Large intestine (tissue), 3 donors: Measurements from ENCODE around the gene FRMD8. TPM values are rescaled to one million over a fixed set of nuclear protein-coding genes. Genes with fewer than 3 reads are reported as not detected.

ENCODE experiments used
- DNase-seq, 2 donors: peaks; one replicate each; pipeline versions ENCODE4 v3.0.0 to v3.0.0-alpha.2; 2013
- H3K27ac ChIP-seq: one replicate; pipeline ENCODE4 v1.5.1; 2013; ENCODE audit warnings: low read length
- H3K27me3 ChIP-seq: 2 replicates; pipeline ENCODE4 v1.6.1; 2013; ENCODE audit warnings: low read length; ENCODE audit not compliant: control insufficient read depth, insufficient read depth
- H3K36me3 ChIP-seq: 2 replicates; pipeline ENCODE4 v1.6.1; 2013; ENCODE audit warnings: low read length; ENCODE audit not compliant: control insufficient read depth, insufficient read depth
- H3K4me1 ChIP-seq: one replicate; pipeline ENCODE4 v1.6.1; 2013; ENCODE audit warnings: low read length; ENCODE audit not compliant: control insufficient read depth, insufficient read depth
- H3K4me3 ChIP-seq: one replicate; pipeline ENCODE4 v1.5.1; 2013; ENCODE audit warnings: low read length
- H3K9me3 ChIP-seq: one replicate; pipeline ENCODE4 v1.6.1; 2013; ENCODE audit warnings: mild to moderate bottlenecking, low read depth, low read length, moderate library complexity; ENCODE audit not compliant: control insufficient read depth
- WGBS: methylation state at CpG from one replicate; pipeline ENCODE4 v1.1.5; 2013; ENCODE audit warnings: low lambda C conversion rate; ENCODE audit not compliant: insufficient coverage; 5-methylcytosine and 5-hydroxymethylcytosine counted together
- polyA plus RNA-seq: library from polyadenylated mRNA; unstranded; fragments of 120-200 nt; gene quantifications from one replicate; pipeline ENCODE4 v1.2.1, GENCODE V29; 2013

The FRMD8 gene
- polyA plus RNA-seq, 1 donor = 23.5 TPM

DNA sequence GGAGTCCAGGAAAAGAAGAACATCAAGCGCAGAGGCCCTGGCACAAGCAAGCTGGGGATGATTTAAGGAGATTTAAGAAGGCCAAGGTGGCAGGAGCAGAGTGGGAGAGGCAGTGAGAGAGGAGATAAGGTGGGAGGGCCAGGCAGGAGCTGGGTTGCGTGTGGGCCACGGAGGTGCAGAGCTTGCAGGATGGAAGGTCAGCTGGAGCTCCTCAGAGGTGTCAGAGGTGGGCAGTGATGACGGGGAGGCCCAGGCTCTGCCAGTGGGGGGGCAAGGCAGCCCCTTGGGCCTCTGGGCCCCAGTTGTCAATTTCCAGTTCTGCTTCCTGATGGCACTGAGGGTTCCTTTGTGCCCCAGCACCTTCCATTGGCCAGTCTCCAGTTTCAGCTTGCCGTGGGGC is 6.5 kb downstream of the FRMD8 start:
- H3K9me3 ChIP-seq = no peaks in the 10 kb centered on the region
- H3K27me3 ChIP-seq = no peaks in the 10 kb centered on the region
- no peak for DNase-seq
- H3K27ac ChIP-seq = no peak overlapping the region
- no CpG with 5 or more reads among the region's 5 CpGs for WGBS
- peaks cover 72% of the 10 kb centered on the region for H3K36me3 ChIP-seq
- H3K4me1 ChIP-seq = peaks cover 15% of the 10 kb centered on the region
- H3K4me3 ChIP-seq = no peak overlapping the region

DNA sequence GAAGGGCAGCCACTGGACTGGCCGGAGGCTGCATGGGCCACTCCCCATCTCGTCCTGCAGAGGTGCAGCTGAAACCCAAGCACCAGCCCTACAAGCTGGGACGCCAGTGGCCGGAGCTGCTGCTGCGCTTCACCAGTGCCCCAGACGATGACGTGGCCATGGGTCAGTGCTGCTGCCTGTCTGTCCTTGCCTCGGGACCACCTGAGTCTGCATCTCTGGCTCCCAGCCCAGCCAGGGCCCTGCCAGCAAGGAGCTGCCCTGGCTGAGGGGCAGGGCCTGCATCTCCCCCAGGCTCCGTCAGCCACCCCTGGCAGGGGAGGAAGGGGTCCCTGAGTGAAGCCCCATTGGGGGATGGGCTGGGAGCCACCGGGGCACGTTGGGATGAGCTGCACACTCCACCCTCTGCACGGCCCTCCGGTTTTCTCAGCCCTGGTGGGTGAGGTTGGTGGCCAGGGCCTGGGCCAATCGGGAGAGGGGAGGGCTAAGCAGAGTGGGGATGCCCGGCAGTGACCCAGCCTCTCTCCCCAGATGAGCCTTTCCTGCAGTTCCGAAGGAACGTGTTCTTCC is 7.2 kb downstream of the FRMD8 start:
- no peak overlapping the region for H3K4me3 ChIP-seq
- no peaks in the 10 kb centered on the region for H3K9me3 ChIP-seq
- WGBS = no CpG with 5 or more reads among the region's 17 CpGs
- no peaks in the 10 kb centered on the region for H3K27me3 ChIP-seq
- H3K4me1 ChIP-seq = peaks cover 8% of the 10 kb centered on the region
- no peak overlapping the region for H3K27ac ChIP-seq
- H3K36me3 ChIP-seq = peaks cover 79% of the 10 kb centered on the region
- DNase-seq = no peak

DNA sequence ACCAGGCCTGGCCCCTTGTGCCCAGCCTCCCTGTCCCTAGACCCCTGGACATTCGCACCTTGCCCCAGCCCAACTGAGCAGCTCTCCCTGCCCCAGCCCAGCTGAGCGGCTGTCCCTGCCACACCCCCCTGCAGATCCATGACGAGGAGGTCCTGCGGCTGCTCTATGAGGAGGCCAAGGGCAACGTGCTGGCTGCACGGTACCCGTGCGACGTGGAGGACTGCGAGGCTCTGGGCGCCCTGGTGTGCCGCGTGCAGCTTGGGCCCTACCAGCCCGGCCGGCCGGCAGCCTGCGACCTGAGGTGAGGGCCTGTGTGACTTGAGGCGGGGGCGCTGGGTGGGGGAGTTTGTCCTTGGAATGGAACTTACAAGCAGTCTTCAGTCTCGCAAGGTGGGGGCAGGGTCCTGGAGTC is 7.7 kb downstream of the FRMD8 start:
- H3K36me3 ChIP-seq = peaks cover 81% of the 10 kb centered on the region
- H3K4me1 ChIP-seq = peaks cover 3% of the 10 kb centered on the region
- H3K27me3 ChIP-seq = no peaks in the 10 kb centered on the region
- no CpG with 5 or more reads among the region's 20 CpGs for WGBS
- no peak overlapping the region for H3K27ac ChIP-seq
- no peak for DNase-seq
- no peaks in the 10 kb centered on the region for H3K9me3 ChIP-seq
- H3K4me3 ChIP-seq = no peak overlapping the region

DNA sequence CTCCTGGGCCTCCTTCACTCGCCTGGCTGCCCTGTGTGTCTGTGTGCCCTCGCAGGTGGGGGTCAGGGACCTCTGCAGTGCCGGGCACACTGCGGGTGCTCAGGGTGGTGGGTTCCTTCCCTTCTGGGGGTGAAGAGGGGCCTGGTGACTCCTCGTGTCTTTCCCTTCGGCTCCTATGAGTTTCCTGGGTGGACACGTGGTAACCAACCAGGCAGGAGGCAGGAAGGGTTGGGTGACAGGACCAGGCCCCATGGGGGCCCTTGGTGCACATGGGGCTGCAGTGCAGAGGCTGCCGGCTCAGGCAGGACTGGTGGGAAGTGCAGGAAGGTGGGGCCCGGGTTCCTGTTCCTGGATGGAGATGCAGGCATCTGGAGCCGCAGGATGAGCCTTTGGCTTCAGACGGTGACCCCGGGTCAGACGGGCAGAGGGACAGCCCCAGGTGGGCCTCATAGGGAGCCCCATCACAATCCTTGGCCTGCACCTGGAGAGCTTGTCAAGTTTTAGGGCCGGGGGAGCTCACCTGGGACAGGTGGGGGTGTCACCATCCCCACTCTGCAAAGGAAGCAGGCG is 9.6 kb downstream of the FRMD8 start:
- WGBS = no CpG with 5 or more reads among the region's 15 CpGs
- Histone ChIP-seq H3K36me3 (peaks cover 86% of the 10 kb centered on the region), H3K27me3 (no peaks in the 10 kb centered on the region), H3K4me3 (no peak overlapping the region), H3K9me3 (no peaks in the 10 kb centered on the region), H3K27ac (no peak overlapping the region), H3K4me1 (peaks cover 12% of the 10 kb centered on the region)
- DNase-seq = no peak

DNA sequence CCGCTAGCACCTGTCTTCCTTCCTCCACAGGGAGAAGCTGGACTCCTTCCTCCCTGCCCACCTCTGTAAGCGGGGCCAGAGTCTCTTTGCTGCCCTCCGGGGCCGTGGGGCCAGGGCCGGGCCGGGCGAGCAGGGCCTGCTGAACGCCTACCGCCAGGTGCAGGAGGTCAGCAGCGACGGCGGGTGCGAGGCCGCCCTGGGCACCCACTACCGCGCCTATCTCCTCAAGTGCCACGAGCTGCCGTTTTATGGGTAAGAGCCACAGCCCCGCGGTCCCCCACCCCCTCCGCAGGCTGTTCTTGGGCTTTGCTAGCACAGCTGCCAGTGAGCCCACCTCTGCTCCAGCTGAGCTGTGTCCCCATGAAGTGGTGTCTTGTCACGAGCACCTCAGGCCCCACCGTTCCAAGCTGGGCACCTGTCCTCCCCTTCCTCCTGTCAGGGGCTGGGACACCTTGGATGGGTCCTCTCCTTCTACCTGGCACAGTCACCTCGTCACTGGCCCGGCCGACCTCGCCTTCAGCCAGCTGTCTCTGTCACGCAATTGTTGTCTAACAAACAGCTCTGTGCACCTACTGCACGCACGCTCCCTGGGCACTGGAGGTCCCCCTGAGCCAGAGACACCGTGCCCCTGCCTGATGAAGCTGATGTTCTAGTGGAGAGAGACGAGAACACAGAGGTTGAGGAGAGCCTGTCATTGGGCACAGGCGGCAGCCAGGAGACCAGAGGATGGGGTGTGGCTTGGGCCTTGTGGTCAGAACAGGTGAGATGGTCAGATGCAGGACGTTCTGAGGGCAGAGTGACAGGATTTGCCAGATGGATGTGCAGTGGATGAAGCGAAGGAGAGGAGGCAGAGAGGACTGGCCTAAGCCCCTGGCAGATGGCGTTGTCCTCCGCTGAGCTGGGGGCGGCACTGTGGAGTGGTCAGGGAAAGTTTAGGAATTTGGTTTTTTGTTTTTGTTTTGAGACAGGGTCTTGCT is 10.6 kb downstream of the FRMD8 start:
- H3K4me1 ChIP-seq = peaks cover 19% of the 10 kb centered on the region
- no peak overlapping the region for H3K4me3 ChIP-seq
- DNase-seq = no peak
- no peaks in the 10 kb centered on the region for H3K9me3 ChIP-seq
- peaks cover 78% of the 10 kb centered on the region for H3K36me3 ChIP-seq
- H3K27ac ChIP-seq = no peak overlapping the region
- H3K27me3 ChIP-seq = no peaks in the 10 kb centered on the region
- WGBS = no CpG with 5 or more reads among the region's 38 CpGs

DNA sequence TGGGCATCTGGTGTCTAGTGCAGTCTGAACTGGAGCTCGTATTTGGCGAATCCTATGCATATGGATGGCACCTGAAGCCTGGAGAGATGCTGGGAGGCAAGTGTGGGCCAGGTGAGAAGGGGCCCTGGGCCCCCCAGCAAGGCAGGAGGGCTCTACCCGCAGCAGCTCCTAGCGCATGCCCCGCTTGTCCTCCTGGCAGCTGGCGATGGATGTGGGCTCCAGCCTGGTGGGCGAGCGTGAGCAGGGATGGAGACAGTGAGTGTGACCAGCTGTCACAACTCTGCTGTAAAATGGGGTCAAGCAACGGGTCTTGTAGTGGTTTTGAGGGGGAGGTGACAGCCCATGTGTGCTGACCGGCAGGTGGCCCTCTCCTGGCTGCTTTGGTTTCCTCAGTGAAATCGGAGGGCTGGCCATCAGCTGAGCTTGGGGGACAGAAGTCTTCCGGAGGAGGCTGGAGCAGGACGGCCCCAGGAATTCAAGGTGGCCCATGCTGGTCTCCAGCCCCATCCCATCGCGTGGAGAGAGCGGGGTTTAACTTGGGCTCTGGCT is 12.0 kb downstream of the FRMD8 start:
- peaks cover 21% of the 10 kb centered on the region for H3K4me1 ChIP-seq
- no peak overlapping the region for H3K4me3 ChIP-seq
- no peaks in the 10 kb centered on the region for H3K27me3 ChIP-seq
- WGBS = no CpG with 5 or more reads among the region's 16 CpGs
- DNase-seq = no peak
- no peak overlapping the region for H3K27ac ChIP-seq
- H3K36me3 ChIP-seq = peaks cover 69% of the 10 kb centered on the region
- no peaks in the 10 kb centered on the region for H3K9me3 ChIP-seq

DNA sequence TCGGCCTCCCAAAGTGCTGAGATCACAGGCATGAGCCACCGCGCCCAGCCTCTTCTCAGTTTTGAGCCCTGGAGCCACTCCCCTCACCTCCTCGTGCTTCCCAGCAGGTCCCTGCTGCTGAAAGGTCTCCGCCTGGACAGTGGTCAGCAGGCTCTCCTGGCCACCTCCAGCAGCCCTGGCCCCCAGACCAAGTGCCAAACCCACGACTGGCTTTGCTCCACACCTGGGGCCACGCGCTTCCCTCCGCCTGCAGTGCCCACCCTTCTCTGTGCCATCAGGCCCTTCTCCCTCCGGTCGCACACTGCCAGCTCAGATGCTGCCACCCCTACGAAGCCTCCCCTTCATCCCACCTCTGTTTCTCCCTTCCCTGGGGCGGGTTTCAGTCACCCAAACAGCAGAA is 12.8 kb downstream of the FRMD8 start:
- no peak for DNase-seq
- Histone ChIP-seq H3K4me1 (peaks cover 21% of the 10 kb centered on the region), H3K27me3 (no peaks in the 10 kb centered on the region), H3K36me3 (peaks cover 69% of the 10 kb centered on the region), H3K9me3 (no peaks in the 10 kb centered on the region), H3K4me3 (no peak overlapping the region), H3K27ac (no peak overlapping the region)
- WGBS = no CpG with 5 or more reads among the region's 13 CpGs

DNA sequence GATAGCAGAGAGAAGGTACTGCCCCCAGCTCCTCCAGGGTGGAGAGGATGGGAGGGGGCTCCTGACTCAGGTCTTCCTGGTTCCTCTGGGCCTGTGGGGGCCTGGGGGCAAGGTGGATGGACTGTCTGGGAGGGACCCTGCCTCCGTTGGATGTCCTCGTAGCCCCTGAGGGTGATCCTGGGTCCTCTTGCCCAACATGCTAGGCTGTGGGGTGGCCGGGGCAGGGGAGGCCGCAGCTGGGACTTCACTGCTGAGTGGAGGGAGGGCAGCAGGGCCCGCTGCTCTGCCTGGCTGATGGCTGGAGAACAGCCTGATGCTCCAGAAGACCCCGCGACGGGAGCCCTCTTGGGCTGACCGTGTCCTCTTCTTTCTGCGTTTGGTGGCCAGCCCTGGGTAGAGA is 13.4 kb downstream of the FRMD8 start:
- no peak overlapping the region for H3K4me3 ChIP-seq
- WGBS = no CpG with 5 or more reads among the region's 10 CpGs
- H3K9me3 ChIP-seq = no peaks in the 10 kb centered on the region
- DNase-seq = no peak
- H3K27me3 ChIP-seq = no peaks in the 10 kb centered on the region
- peaks cover 67% of the 10 kb centered on the region for H3K36me3 ChIP-seq
- peak overlapping the region; percentile 71 for H3K27ac ChIP-seq
- peaks cover 21% of the 10 kb centered on the region for H3K4me1 ChIP-seq

DNA sequence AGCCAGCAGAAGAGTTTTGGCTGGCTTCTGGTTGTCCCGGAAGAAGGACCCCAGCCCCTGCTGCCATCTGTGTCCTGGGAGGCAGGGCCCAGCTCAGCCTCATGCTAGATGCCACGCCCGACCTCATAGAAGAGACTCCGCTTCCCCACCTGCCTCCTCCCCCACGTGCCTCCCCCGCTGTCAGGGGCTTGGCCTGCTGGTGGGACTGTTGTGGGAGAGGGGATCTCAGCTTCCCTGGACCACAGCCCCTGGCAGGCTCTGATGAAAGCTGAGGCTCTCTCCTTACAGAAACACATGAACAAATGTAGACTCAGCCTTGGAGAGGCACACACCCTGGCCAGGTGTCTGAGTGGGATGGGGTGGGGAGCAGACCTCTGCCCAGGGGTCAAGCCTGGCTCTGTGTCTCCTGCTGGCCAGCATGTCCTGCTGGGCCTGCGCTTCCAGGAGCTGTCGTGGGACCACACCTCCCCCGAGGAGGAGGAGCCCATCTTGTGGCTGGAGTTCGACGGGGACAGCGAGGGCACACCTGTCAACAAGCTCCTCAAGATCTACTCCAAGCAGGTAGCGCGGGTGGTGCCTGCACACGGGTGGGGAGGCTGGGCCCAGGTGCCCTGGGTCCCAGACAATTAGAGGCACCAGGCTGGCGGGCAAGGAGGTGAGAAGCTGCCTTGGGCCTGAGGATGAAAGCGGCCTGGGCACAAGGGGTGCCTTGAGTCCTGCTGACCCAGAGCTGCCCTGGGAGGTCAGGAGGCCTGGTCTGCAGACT is 14.1 kb downstream of the FRMD8 start:
- H3K36me3 ChIP-seq = peaks cover 69% of the 10 kb centered on the region
- H3K9me3 ChIP-seq = no peaks in the 10 kb centered on the region
- WGBS = no CpG with 5 or more reads among the region's 17 CpGs
- no peak for DNase-seq
- H3K4me1 ChIP-seq = peaks cover 21% of the 10 kb centered on the region
- H3K4me3 ChIP-seq = no peak overlapping the region
- no peaks in the 10 kb centered on the region for H3K27me3 ChIP-seq
- H3K27ac ChIP-seq = peak overlapping the region; percentile 71
